ES-I3 (cell line): ENCODE data around the gene METTL25.

Experiments
- H3K36me3 ChIP-seq: 2 replicates; pipeline ENCODE4 v1.6.1; 2013; ENCODE audit warnings: mild to moderate bottlenecking, low read length, control low read depth, moderate library complexity; ENCODE audit not compliant: insufficient read depth
- H3K4me1 ChIP-seq: 2 replicates; pipeline ENCODE4 v1.6.1; 2013; ENCODE audit warnings: mild to moderate bottlenecking, control low read depth, low read length; ENCODE audit not compliant: insufficient read depth
- H3K9ac ChIP-seq: 2 replicates; pipeline ENCODE4 v1.6.1; 2013; ENCODE audit warnings: low read depth, mild to moderate bottlenecking, low read length, moderate library complexity
- H3K9me3 ChIP-seq: 2 replicates; pipeline ENCODE4 v1.6.1; 2013; ENCODE audit warnings: mild to moderate bottlenecking, low read length, moderate library complexity; ENCODE audit not compliant: control insufficient read depth, insufficient read depth

The METTL25 gene

GRCh38 chr12:82415402-82415801, 57.1 kb downstream of the METTL25 start:
- no peaks in the 10 kb centered on the region for H3K9me3 ChIP-seq
- no peak overlapping the region for H3K9ac ChIP-seq
- H3K36me3 ChIP-seq, result no peaks in the 10 kb centered on the region
- H3K4me1 ChIP-seq, result no peaks in the 10 kb centered on the region

GRCh38 chr12:82425241-82425640, 66.9 kb downstream of the METTL25 start:
- Histone ChIP-seq H3K4me1 (0 out of 2 replicates have a peak, but pooled peaks cover 3% of the 10 kb centered on the region), H3K9me3 (no peaks in the 10 kb centered on the region), H3K36me3 (no peaks in the 10 kb centered on the region), H3K9ac (no peak overlapping the region)

DNA sequence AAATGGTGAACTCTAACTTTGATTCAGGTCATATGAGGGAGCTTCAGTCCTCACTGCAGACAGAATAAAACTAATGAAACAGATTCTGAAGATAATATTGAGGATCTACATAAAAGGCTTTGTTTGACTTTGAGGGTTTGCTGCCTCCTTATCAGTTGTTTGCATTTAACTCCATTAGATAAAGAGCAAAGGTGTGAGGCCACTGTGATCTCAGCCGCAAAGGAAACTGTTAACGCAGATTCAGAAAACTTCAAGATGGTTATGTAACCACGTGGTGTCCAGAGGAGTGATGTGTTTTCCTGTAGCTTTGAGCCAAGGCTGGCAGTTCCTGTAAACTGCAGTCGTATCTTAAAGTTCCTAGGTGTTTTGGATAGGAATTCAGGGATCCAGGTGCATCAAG, 67.8 kb downstream of the METTL25 start:
- Histone ChIP-seq H3K9ac (no peak overlapping the region), H3K4me1 (0 out of 2 replicates have a peak, but pooled peaks cover 3% of the 10 kb centered on the region), H3K36me3 (no peaks in the 10 kb centered on the region), H3K9me3 (no peaks in the 10 kb centered on the region)

- H3K4me1 ChIP-seq, result 0 out of 2 replicates have a peak, but pooled peaks cover 3% of the 10 kb centered on the region
- no peaks in the 10 kb centered on the region for H3K36me3 ChIP-seq
- no peak overlapping the region for H3K9ac ChIP-seq
- no peaks in the 10 kb centered on the region for H3K9me3 ChIP-seq
These were observed 68.3 kb downstream of the METTL25 start for GRCh38 chr12:82426586-82426985.

DNA sequence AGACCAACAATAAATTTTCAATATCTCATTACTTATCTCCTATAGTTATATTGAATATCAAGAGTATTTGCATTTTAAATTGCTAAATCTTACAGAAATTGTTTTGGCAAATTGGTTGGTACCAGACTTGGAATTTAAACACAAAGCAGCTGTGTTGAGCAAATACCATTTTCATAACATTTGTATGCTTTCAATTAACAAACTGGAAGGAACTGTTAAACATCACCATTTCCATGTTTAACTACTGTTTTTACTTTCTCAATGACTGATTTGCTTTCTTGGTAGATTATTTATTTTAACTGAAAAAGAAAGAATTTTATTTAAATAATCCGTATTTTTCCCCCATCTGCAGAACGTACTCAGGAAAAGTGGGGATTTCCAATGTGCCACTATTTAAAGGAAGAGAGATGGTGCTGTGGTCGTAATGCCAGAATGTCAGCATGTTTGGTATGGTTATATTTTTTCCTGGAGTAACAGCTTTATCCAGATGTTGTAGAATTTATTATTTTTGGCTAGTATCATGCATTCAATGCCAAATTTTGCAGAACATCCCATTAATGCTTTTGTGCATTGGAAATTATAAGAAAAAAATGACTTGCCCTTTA, 72.3 kb downstream of the METTL25 start:
- Histone ChIP-seq H3K9ac (no peak overlapping the region), H3K4me1 (no peaks in the 10 kb centered on the region), H3K36me3 (no peaks in the 10 kb centered on the region), H3K9me3 (no peaks in the 10 kb centered on the region)

DNA sequence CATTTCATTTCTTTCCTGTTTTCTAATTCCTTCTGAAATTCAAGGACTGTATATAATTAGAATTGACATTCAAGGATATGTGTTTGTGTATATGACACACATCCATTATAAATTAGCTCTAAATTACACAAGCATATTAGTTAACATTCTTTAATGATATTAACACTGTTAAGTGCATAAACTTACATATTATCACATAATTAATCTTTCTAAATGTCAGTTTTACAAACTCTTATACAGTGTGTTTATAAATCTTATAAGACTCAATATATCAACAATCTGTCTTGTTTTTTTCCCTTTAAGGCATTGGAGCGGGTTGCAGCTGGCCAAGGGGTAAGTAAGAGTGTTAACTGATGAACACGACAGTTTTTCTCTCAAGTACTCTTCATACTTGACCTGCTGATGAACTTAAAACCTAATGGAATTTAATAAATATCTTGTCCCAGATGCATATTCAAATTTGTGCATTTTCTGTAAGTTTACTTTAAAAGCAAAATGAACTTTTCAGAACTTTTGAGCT, 76.1 kb downstream of the METTL25 start:
- no peaks in the 10 kb centered on the region for H3K9me3 ChIP-seq
- no peak overlapping the region for H3K9ac ChIP-seq
- no peaks in the 10 kb centered on the region for H3K4me1 ChIP-seq
- no peaks in the 10 kb centered on the region for H3K36me3 ChIP-seq

GRCh38 chr12:82436354-82436753, 78.0 kb downstream of the METTL25 start:
- Histone ChIP-seq H3K9me3 (no peaks in the 10 kb centered on the region), H3K36me3 (no peaks in the 10 kb centered on the region), H3K4me1 (no peaks in the 10 kb centered on the region), H3K9ac (no peak overlapping the region)

DNA sequence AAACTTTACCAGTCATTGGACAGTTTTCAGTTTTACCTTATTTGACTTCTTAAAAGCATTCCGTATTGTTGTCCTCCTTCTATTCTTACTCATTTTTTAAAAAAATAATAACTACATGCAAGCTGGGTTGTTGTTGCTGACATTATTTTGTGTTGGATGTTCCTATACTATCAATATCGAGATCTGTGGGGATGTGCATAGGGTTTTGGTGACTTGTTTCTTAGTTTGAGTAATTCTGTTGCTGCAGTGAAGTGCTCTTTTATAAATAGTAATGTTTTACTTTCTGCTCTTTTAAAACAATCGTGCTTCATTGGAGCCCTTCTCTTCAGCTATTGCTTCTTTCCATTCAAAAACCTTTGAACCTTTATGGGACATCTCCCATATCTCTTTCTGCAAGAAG, 79.4 kb downstream of the METTL25 start:
- no peak overlapping the region for H3K9ac ChIP-seq
- no peaks in the 10 kb centered on the region for H3K9me3 ChIP-seq
- no peaks in the 10 kb centered on the region for H3K36me3 ChIP-seq
- no peaks in the 10 kb centered on the region for H3K4me1 ChIP-seq

GRCh38 chr12:82438356-82438755, 80.0 kb downstream of the METTL25 start:
- no peak overlapping the region for H3K9ac ChIP-seq
- no peaks in the 10 kb centered on the region for H3K9me3 ChIP-seq
- H3K36me3 ChIP-seq, result no peaks in the 10 kb centered on the region
- H3K4me1 ChIP-seq, result no peaks in the 10 kb centered on the region

GRCh38 chr12:82440885-82441284, 82.6 kb downstream of the METTL25 start:
- H3K9ac ChIP-seq, result no peak overlapping the region
- no peaks in the 10 kb centered on the region for H3K9me3 ChIP-seq
- H3K36me3 ChIP-seq, result no peaks in the 10 kb centered on the region

GRCh38 chr12:82448911-82449578, 90.7 kb downstream of the METTL25 start:
- H3K36me3 ChIP-seq, result no peaks in the 10 kb centered on the region
- no peaks in the 10 kb centered on the region for H3K4me1 ChIP-seq
- no peak overlapping the region for H3K9ac ChIP-seq
- no peaks in the 10 kb centered on the region for H3K9me3 ChIP-seq

More at GRCh38 chr12:82440885-82441284, 82.6 kb downstream of the METTL25 start:
- no peaks in the 10 kb centered on the region for H3K4me1 ChIP-seq

DNA sequence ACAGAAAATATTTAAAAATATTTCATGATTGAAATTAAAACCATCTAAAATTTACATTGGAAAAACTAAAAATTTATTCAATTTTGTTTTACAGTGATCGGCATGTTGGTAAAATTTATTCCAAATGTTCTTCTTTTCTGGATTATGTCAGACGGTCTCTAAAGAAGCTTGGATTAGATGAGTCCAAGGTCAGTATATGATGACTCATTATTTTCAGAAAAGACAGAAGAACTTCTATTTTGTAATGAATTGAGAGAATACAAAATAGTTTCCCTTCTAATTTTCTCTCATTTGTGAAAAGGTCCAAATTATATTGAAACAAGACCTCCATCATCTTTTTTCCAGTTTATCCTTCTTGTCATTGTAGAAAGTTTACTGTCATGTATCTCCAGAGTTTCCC, 98.3 kb downstream of the METTL25 start:
- Histone ChIP-seq H3K4me1 (no peaks in the 10 kb centered on the region), H3K9me3 (no peaks in the 10 kb centered on the region), H3K36me3 (no peaks in the 10 kb centered on the region), H3K9ac (no peak overlapping the region)

DNA sequence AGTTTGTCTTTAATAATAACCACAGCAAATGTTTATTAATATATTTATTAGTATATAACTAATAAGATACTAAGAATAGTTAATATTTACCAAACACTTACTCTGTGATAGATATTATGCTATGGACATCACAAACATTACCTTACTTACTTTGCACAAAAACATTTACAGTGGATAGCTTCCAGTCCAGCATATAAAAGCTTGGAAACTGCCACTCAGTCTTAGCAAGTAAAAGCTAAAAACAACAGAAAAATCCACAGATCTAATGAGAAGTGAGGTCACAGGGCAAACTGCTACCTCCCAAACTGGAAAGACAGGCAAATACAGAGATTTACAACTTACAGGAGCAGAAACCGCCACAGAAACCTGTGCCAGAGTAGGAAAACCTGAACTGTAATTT, 99.8 kb downstream of the METTL25 start:
- no peaks in the 10 kb centered on the region for H3K36me3 ChIP-seq
- H3K4me1 ChIP-seq, result no peaks in the 10 kb centered on the region
- no peaks in the 10 kb centered on the region for H3K9me3 ChIP-seq

GRCh38 chr12:82461393-82461792, 103.1 kb downstream of the METTL25 start:
- no peaks in the 10 kb centered on the region for H3K4me1 ChIP-seq
- H3K9me3 ChIP-seq, result no peaks in the 10 kb centered on the region
- no peak overlapping the region for H3K9ac ChIP-seq
- H3K36me3 ChIP-seq, result no peaks in the 10 kb centered on the region

More for the DNA sequence above, 99.8 kb downstream of the METTL25 start:
- no peak overlapping the region for H3K9ac ChIP-seq

DNA sequence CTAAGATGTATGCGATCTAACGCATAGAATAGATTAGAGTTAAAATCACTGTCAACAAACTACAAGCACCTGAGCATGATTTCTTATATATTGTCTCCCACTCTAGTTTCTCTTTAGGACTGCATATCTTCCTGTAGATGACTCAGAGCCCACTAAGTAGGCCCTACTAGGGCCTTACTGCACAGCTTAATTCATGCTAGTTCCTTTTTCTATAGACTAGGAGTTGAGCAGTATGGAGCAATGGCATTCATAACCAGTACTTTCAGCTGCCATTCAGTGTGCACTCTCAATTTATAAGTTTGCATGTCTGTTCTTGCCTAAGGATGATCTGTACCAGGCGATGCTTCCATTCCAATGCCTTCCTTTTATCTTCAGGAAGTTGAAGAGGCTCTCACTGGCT, 103.5 kb downstream of the METTL25 start:
- H3K4me1 ChIP-seq, result no peaks in the 10 kb centered on the region
- no peaks in the 10 kb centered on the region for H3K9me3 ChIP-seq
- no peaks in the 10 kb centered on the region for H3K36me3 ChIP-seq
- H3K9ac ChIP-seq, result no peak overlapping the region
